Body of pancreas (tissue), 4 donors: Measurements from ENCODE around the gene SEC11A. TPM values are rescaled to one million over a fixed set of nuclear protein-coding genes. Genes with fewer than 3 reads are reported as not detected.

Experiments used
- ATAC-seq: fragments of 150-250 bp; one replicate; pipeline ENCODE4 v1.9.1; 2016
- DNase-seq, 4 donors: peaks; one replicate each; pipeline ENCODE4 v3.0.0-alpha.2; 2019
- H3K27ac ChIP-seq, 4 donors: fragments of 200-600 bp; sonication (generic); 1 replicate in 3 of 4; 2 replicates in 1 of 4; pipeline versions ENCODE4 v1.5.1 to v1.6.1; 2016 to 2019; ENCODE audit warnings: mild to moderate bottlenecking in 1 of 4, mixed read lengths in 1 of 4, moderate library complexity in 1 of 4
- H3K27me3 ChIP-seq, 2 donors: fragments of 200-600 bp; sonication (generic); one replicate each; pipeline ENCODE4 v1.6.0; 2016; ENCODE audit warnings: mild to moderate bottlenecking in 1 of 2
- H3K36me3 ChIP-seq, 2 donors: fragments of 200-600 bp; sonication (generic); replicated peaks in 1 of 2; 2 replicates each; pipeline ENCODE4 v1.5.1; 2016; ENCODE audit warnings: low read depth in 2 of 2; ENCODE audit not compliant: insufficient read depth in 1 of 2
- H3K4me1 ChIP-seq: fragments of 200-600 bp; sonication (generic); one replicate; pipeline ENCODE4 v1.6.0; 2016
- H3K4me3 ChIP-seq, 2 donors: fragments of 200-600 bp; sonication (generic); 1 replicate in 1 of 2; 2 replicates in 1 of 2; pipeline ENCODE4 v1.5.1; 2016 to 2019
- H3K9me3 ChIP-seq, 3 donors: fragments of 200-600 bp; sonication (generic); 1 replicate in 2 of 3; 2 replicates in 1 of 3; pipeline ENCODE4 v1.5.1; 2016
- CTCF ChIP-seq, 7 experiments: fragments of 450-650 bp in 4 of 7; fragments of 200-600 bp in 3 of 7; sonication (generic) in 3 of 7; IDR thresholded peaks; one replicate each; pipeline ENCODE4 v1.5.1; 2016 to 2019; ENCODE audit warnings: antibody characterized with exemption in 7 of 7
- POLR2A ChIP-seq, 3 donors: fragments of 450-650 bp; IDR thresholded peaks; one replicate each; pipeline ENCODE4 v1.6.1; 2016; ENCODE audit warnings: antibody characterized with exemption in 3 of 3, mild to moderate bottlenecking in 2 of 3
- WGBS, 2 donors: methylation state at CpG; one replicate each; pipeline ENCODE4 v1.1.5; 2017; 5-methylcytosine and 5-hydroxymethylcytosine counted together
- intact Hi-C: fragments of 100-400 bp; cut with DNase I; formaldehyde crosslinking; loops from one replicate; pipeline ENCODE4 v1.15.1; 2023
- total RNA-seq, 2 donors: library from RNA; depleted of rRNA; stranded (reverse); fragments of >200 nt; gene quantifications; one replicate each; pipeline ENCODE4 v1.1.0, GENCODE V29; 2016

SEC11A gene
- total RNA-seq, 2 donors from 2014 or later = 83.8 to 89.3 TPM

GRCh38 chr15:84658788-84659411 lies 57.0 kb downstream of the SEC11A start:
- WGBS, 2 donors = 53 to 58% methylated on average over 6 to 7 of the region's 7 CpGs
- intact Hi-C loops = loop anchor here (10.0 kb wide), 1 partner anchor 266 kb away; no protein-coding TSS in a partner anchor
- ATAC-seq (no peak), DNase-seq (no peak)
- Histone ChIP-seq H3K27me3 (no peaks in the 10 kb centered on the region), H3K4me1 (peaks cover 27% of the 10 kb centered on the region), H3K4me3 (no peak overlapping the region), H3K27ac (peak overlapping the region; percentile 16 to 87 (median 78)), H3K36me3 (no peaks in the 10 kb centered on the region), H3K9me3 (no peaks in the 10 kb centered on the region)
- no peak for TF ChIP-seq POLR2A (IDR thresholded peaks at IDR 0.05)
- no peak for TF ChIP-seq CTCF (IDR thresholded peaks at IDR 0.05)

DNA sequence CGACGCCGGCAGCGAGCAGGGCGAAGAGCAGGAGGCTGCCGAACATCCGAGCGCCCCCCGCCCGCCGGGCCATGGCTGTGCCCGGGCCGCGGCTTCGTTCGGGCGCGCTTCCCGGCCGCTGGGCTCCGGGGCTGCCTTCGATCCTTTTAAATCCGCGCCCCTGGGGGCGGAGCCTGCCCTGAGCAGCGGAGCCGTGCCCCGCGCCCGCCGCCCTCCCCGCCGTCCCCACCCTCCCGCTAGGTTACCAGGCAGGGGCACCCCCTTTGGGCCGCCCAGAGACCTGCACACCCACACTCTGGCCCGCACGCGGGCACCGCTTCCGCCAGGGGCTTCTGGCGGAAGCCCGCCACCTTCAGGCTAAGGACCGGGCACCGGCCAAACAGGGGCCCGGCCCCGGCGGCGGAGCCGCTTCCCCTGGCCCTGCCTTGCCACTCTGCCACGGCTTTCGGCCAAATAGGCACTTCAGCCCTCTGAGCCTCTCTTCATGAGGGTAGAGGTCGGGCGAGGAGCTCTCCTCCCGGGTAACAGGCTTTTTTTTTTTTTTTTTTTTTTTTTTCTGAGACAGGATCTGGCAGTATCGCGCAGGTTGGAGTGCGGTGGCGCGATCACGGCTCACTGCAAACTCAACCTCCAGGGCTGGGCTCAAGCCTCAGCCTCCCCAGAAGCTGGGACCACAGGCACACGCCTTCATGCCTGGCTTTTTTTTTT lies 57.7 kb downstream of the SEC11A start, which contains the start of gene NMB:
NMB (minus strand) TSS at position 120 of the 708 bp plus-strand sequence; CDS start at position 73, 47 bp downstream.
- TF ChIP-seq CTCF (IDR thresholded peaks at IDR 0.05) (peak; percentile 57 to 96 (median 78)), POLR2A (IDR thresholded peaks at IDR 0.05) (peak; percentile 37 to 50 (median 38))
- peak; percentile 77 for ATAC-seq
- H3K4me1 ChIP-seq = peaks cover 32% of the 10 kb centered on the region
- H3K27me3 ChIP-seq = no peaks in the 10 kb centered on the region
- intact Hi-C loops = loop anchor here (10.0 kb wide), 1 partner anchor 267 kb away; no protein-coding TSS in a partner anchor
- DNase-seq = peak; percentile 82 to 92 (median 87)
- H3K27ac ChIP-seq = peak within 1 kb of the TSS; percentile 68 to 87 (median 78)
- no peaks in the 10 kb centered on the region for H3K9me3 ChIP-seq
- H3K4me3 ChIP-seq = peak within 1 kb of the TSS; percentile 19 to 35
- H3K36me3 ChIP-seq = no peaks in the 10 kb centered on the region
- WGBS, 2 donors = 0 to 1% methylated on average over 25 to 59 of the region's 61 CpGs

GRCh38 chr15:84657748-84658079 lies 58.2 kb downstream of the SEC11A start:
- no peaks in the 10 kb centered on the region for H3K9me3 ChIP-seq
- H3K27ac ChIP-seq = peak overlapping the region; percentile 68 to 87 (median 78)
- TF ChIP-seq POLR2A (IDR thresholded peaks at IDR 0.05) (no peak), CTCF (IDR thresholded peaks at IDR 0.05) (no peak)
- DNase-seq = no peak
- H3K4me1 ChIP-seq = peaks cover 37% of the 10 kb centered on the region
- no peaks in the 10 kb centered on the region for H3K27me3 ChIP-seq
- H3K4me3 ChIP-seq = peak overlapping the region; percentile 19 to 35
- ATAC-seq = no peak
- 23 to 61% methylated on average over 4 to 17 of the region's 17 CpGs for WGBS, 2 donors
- intact Hi-C loops = loop anchor here (10.0 kb wide), 1 partner anchor 267 kb away; no protein-coding TSS in a partner anchor
- H3K36me3 ChIP-seq = no peaks in the 10 kb centered on the region

DNA sequence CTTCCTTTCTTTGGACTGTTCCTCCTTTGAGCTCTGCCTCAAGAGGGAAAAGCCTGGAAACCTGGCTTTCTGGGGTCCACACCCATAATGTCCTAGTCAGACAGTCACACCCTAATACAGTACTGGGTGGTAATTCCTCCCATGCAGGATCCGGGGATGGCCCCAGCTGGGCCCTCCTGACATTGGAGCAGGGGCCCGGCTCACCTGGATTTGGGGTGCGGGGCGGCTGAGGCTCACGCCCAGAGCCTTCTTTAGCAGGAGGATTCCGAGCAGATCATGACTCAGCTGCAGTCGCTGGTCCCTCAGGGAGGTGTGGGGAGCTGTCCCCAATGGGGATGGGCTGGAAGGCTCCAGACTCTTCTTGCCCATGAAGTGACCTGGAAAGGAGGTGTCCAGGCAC lies 59.0 kb downstream of the SEC11A start:
- Histone ChIP-seq H3K9me3 (no peaks in the 10 kb centered on the region), H3K36me3 (no peaks in the 10 kb centered on the region), H3K4me3 (no peak overlapping the region), H3K27me3 (no peaks in the 10 kb centered on the region), H3K4me1 (peaks cover 44% of the 10 kb centered on the region), H3K27ac (no peak overlapping the region)
- WGBS, 2 donors = 88% methylated on average over 7 of the region's 7 CpGs; no CpG with 5 or more reads in 1 of the 2 donors
- intact Hi-C loops = loop anchor here (10.0 kb wide), 1 partner anchor 268 kb away; no protein-coding TSS in a partner anchor
- ATAC-seq (no peak), DNase-seq (no peak)
- TF ChIP-seq POLR2A (IDR thresholded peaks at IDR 0.05) = no peak
- TF ChIP-seq CTCF (IDR thresholded peaks at IDR 0.05) = no peak
